Dedifferentiated amniotic fluid mesenchymal stem cell (primary cell): ENCODE data around the gene DNAJC18.

Source experiments
- DNase-seq: peaks from one replicate; pipeline ENCODE4 v3.0.0-alpha.2; 2016; ENCODE audit errors: extremely low spot score

Gene DNAJC18

DNA sequence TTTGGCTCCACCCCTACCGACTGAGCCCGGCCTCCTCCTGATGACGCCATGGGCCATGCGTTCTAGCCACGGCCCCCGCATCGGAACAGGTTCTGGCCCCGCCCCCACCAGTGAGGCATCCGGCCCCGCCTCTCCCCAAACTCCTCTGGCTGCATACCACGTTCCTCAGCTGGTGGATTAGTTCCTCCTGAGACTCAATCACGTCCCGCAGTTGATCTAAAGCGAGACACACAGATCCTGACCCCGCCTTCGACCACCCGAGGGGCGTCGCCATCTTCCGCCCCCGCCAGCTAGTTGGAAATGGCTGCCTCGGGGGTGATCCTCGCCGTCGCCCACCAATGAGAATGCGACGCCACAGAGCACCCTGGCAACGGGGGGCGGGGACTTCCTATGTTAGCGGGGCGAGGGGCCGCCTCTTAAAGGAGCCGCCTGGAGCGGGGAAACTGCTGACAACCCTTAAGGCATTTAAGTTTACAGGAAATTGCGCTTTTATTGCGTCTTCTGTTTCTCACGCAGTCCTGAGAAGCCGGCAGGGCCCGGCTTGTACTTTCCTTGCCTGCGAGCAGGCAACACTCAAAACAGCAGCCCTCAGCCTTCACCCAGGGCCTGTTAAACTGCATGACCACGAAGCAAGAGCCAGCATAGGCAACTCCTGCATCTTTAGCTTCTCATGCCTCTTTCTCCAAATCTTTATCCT is 35.4 kb downstream of the DNAJC18 start, which contains the start of gene SPATA24:
TSS of gene SPATA24 (minus strand) at position 303 of the 697 bp plus-strand sequence. CDS start at position 274, 29 bp downstream.
- peak; percentile 95 for DNase-seq

DNA sequence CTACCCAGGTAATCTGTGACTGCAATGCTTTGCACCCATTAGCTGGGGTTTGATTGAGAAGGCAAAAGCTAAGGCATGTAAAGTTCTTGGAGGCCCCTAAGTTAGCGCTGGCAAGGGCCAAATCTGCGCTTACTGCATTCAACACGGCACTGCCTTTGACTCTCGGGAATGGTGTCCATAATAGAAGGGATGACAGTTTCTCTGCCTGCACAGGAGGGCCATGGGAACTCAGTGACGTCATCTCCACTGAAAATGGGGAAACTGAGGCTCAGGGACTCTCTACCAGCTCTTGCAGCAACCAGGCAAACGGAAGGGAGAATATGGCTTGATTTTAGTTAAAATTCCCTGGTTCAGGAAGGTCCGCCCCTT is 35.9 kb downstream of the DNAJC18 start:
- DNase-seq = no peak

DNA sequence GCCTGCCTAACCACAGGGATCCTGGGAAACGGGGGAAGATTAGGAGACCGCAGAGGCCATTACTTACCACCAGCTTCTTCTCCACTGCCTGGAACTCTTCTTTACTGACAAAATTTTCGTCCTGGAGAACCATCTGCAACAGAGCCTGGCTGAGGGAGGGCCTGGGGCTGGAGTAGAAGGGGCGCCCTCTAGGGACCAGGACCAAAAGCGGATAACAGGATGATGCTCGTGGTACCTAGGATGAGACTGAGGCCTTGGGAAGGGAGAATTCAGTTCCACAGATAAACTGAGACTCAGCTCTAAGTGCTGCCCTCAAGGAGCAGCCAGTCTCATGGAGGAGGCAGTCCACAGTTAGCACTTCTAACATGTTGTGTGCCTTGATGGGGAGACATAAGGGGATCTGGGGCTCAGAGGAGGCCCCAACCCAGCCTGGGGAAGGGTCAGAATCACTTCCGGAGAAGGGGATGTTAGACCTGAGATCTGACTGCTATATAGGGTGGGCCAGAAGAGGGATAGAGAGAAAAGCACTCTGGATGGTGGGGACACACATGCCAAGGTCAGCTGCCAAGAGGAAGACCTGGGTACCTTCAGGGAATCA is 36.7 kb downstream of the DNAJC18 start:
- DNase-seq = no peak

DNA sequence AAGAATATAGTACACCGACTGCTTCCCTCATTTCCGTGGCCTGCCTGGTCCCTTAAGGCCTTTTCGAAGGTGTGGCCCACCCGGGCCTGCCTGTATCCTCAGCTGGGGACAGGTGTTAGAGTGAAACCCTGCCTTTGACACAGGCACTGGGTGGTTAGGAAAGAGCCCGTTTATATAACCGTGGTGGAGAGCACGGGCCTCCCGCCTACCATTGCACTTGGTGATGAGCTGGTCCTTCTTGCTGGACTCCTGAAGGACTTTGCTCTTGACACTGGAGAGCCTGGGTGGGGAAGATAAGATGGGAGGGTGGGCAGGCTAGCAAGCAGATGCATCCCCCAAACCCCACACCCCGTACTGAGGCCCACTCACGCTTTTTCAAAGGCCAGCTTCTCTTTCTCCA is 37.8 kb downstream of the DNAJC18 start:
- no peak for DNase-seq

DNA sequence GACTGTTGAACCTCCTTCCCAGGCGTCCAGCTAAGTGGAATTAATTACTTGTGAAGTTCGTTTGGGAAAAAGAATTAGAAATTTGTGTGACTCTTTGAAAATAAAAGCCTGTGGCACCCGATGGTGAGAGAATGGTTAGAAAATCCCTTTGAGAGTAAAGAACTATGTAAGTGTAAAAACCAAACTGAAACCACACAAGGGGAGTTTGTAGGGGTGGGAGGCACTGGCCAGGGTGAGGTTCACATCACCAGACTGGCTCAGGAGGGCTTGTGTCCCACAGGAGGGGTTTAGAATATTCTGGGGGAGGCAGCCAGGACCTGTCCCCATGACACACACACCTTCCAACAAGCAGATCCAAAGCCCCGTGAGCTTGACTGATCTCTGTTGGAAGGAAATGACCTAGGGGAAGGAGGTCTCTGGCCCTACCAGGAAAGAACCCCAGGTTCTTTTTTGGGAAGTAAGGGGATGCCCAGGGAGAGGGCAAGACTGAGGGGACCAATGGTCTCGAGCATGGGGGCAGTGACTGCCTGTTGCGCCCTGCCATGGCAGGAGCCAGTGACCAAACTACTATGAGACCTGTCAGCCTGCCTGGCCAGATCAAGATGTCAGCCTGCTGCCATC is 39.7 kb downstream of the DNAJC18 start:
- DNase-seq = no peak

DNA sequence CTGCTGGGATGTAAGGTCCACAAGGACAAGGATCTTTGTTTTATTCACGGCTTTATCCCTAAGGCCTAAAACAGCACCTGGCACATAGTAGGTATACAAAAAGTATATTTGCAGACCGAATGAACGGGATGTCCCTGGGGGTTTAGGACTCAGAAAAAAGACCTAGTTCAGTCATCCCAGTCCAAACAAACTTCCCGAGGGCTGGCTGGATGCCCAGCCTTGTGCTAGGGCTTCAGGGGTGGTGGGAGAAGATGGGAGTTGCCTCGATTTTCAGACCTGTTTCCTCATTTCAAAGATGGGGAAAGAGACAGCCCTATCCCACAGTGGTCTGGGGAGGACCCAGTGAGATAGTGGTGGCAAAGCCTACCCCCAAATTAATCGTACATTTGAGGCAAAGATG is 41.4 kb downstream of the DNAJC18 start:
- DNase-seq = no peak

DNA sequence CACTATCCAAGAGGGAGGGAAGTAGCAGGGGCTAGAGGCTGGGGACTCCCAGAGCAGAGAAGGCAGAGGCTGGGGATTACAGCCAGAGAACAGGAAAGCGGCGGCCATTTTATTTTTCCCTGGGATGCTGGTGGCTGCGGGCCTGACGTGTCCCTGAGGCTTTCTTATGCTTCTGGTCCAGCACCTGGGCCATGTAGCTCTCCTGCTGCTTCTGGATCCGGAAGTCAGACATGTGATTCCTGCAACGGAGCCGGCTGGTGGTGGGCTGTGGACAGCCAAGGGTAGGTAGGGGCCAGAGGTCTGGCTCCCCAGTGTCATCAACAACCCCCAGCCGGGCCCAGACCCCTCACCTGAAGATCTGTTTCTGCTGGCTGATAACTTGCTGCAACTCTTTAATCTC is 42.6 kb downstream of the DNAJC18 start:
- DNase-seq = no peak

DNA sequence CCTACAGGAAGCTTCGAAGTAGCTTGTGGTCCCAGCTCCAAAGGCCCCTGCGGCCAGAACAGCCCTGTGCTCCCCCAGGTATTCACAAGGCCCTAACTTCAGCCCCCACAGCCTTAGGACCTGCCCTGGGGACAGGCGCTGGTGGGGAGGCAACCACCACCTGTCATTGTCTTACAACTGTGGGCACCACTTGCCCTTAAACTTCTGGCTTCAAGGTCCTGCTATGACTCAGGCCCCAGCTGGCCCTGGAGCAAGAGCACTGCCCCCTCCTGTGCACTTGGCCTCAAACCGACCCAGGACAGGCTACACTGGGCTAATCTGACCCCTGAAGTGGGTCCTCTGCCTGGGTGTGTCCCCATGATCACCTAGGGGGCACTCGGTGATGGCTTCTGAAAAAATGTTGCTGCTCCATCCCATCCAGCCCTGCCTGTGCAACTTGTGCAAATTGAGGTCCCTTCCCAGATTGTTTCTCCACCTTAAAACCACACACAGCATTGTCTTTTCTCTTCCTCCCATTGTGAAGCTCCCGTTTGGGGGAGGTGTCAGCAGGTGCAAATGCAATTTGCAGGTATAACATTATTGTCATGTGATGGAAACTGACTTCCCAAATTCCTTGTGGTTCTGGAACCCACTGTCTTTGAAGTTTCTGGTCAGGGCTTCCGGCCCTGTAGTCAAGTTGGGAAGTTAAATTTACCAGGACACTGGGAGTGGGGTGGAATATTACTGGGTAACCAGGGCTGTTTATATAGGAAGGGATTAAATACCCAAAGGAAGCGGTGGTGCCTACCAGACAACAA is 43.3 kb downstream of the DNAJC18 start:
- DNase-seq = no peak

DNA sequence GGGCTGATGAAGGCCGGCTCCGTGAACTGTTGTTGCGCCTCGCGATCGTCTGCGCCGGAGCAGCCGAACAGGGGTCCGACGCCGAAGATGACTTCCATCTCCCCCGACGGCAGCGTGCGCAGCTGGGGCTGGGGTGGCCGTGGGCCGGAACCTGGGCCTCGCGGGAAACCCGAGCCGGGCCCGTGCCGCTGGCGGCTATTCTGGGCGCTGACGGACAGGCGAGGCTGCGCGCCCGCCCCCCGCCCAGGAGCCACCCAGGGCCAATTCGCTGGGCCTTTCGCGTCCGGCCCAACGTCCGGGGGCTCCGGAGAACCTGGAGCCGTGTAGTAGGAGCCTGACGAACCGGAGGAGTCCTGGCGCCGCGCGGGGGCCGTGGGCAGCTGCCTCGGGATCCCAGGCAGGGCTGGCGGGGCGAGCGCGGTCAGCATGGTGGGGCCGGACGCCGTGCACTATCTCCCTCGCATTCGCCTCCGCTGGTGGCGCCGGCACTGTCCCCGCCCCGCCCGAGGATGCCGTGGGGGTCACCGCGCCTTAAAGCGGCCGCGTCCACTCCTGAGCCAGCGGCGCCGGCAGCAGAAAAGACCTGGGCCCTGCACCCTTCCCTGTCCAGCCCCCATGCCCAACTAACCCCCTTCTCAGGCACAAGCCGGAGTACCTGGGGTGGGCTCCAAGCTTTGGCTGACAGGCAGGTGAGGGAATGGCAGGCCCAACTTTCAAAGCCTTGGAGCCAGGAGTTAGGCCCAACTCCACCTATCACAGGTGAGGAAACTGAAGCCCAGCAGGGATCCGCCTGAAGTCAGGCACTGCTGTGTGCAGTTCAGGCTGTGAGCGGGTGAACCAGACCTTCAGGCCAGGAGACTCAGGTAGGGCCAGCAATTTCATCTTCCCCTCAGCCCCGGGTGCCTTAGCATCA is 44.4 kb downstream of the DNAJC18 start, which contains the start of gene PROB1:
TSS of gene PROB1 (minus strand) at position 451 of the 913 bp plus-strand sequence. CDS start at position 428, 23 bp downstream.
- DNase-seq = no peak

DNA sequence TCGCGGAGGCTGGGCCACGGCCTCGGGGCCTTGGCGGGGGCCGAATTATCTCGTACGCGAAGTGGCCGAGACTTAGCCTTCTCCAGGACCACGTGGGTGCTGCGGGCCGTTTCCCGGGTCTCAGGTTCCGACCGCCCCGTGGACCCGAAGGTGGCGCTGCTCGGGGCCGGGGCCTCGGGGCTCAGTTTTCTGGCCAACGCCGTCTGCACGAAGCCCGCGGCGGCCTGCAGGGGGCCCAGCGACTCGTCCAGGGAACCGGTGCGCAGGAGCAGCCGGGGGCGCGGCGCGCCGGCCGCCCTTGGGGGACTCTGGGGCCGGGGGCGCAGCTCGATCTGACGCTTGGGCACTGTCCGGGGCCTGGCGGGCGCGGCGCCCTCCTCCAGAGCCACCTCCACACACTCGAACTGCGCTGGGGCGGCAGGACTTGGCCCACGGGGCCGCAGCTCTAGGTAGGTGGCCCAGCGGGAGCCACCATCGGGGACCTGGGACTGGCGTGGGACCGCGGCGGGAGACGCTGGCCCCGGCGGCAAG is 45.1 kb downstream of the DNAJC18 start:
- no peak for DNase-seq

DNA sequence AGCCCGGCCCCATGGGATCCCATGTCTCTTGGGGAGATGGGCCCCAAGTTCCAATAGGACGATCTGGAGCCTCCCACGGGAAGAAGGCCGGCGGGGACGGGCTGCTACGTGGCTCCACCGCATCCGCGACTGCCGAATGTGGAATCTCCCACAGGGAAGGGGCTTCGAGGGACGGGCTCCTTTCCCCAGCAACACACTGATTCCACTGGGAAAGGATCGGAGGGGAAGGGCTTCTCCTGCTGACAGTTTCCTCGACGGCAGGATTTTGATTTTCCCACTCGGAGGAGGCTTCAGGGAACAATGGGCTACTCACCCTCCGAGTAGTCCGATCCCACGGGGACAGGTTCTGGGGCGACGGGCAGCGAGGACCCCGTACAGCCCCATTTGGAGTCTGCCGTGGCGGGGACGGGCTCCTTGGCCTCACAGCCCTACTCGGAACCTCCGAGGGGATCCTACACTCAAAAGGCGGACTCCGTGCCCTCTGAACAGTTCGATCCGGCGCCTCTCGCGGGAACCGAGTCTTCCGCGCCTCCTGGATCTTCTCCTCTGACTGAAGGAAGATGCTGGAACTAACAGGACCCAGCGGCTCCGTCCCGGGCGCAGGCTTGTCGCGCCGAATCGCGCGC is 45.7 kb downstream of the DNAJC18 start:
- DNase-seq = no peak

DNA sequence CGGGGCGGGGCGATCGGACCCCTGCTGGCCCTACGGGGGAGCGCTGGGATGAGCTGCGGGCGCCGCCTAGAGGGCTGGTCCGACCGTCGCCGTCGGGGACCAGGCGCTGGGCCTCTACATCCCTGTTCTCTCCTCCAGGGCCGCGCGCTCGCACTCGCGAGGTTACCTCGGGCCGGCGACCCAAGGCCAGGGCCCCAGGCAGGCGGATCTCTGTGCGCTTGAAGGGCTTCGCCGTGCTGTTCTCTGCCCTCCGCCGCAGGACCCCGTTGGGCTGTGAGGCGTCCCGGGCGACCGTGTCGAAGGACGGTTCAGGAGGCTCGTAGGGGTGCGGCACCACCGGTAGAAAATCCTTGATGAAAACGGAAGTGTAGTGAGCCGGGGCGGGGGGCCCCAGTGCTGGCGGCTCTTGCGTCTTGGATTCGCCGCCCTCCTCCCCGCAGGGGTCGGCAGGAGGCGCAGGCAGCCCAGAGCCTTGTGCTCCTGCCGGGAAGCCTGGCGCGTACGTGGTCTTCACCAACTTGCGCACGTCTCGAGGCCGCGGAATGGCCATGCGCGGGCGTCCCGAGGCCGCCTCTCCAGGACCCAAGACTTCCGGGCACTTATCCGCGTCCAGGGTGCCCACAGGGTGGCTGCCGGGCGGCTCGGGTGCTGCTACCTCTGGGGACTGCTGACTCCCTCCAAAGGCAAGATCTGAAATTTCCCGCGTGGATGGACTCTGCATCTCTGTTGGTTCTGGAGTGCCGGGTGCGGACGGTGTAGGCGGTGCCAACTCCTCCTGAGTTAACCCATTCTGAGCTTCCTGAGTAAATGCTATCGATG is 46.4 kb downstream of the DNAJC18 start:
- DNase-seq = no peak

DNA sequence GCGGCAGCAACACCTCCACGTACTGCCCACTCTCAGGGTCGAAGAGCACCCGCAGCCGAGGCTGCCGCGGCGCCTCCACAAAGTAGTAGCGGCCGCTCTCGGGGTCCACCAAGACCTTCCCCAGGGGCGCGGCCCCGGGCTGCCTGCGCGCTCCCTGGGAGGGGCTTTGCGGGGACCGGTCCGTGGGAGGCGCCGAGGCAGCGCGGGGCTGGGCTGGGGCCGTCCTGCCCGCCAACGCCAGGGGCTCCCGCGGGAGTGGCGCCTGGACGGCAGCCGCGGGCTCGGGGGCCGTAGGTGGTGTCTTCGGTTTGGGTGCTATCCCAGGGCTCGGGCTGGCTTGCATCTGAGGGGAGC is 47.0 kb downstream of the DNAJC18 start:
- no peak for DNase-seq

DNA sequence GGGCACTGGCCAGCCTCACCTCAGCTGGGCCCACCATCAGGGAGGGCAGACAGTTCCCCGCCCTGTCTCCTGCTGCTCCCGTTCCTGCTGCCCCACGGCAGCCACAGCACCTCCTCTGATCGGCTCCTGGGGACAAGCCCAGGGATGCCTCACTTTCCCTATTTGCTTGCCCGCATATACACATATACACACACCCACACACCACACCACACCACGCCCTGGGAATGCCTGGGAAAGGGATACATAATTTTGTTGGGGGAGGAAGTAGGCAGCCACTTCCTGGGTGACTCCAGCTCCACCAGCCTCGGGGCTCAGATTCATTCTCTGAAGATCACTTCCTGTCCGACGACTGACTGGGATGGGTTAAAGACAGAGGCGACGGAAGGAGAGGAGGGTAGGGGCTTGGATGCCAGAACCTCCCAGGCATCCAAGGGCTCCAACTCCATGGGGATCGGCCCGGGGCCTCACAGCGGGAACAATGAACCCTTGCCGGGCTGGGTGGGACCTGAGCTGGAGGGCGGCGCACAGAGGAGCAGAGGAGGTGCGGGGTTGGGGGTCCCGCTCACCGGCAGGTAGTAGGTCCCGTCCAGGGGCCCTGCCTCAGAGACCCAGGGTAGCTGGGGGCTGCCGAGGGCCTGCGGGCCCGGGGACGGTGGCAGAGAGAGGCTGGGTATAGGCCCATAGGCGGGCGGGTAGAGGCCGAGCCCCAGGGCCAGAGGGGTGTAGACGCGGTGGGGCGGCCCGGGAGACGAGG is 47.6 kb downstream of the DNAJC18 start:
- no peak for DNase-seq

DNA sequence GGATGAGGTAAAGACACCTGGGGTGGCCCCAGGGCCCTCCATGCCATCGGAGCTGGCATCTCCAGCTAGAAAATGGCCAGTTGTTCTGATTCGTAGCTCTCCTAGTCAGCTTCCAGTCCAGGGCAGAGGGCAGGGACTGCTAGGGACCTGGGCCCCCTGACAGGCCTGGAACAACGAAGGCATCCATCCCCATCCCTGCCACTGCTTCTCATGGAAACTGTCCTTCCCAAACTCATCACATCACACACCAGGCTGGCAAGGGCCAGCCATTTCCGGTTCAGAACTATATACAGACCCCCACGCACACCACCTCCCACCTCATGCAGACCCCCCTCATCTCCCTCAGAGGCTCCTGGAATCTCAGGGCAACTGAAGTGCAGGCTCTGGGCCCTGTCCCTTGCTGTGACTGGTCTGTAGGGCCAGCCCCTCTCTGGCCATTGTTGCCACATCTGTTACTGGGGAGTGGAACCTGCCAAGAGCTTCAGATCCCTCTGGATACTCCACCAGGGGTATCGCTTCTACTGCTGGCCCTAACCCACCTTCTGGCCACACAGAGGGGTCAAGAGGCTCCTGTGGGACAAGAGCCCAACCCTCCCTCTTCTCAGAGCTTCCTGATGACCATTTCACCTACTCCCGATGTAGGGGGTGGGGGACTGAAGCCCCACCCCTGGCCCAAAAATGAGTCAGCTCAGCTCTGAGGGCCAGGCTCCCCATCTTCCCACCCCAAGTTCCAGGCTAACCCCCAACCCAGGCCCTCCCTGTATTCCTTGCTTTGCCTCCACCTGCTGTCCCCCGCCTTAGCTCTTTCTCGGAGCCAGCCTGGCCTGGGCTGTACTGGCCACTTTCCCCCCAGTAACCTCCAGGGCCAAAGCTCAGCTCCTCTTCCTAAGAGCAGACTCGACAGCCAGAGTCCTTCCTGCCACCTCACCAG is 48.4 kb downstream of the DNAJC18 start:
- DNase-seq = no peak

DNA sequence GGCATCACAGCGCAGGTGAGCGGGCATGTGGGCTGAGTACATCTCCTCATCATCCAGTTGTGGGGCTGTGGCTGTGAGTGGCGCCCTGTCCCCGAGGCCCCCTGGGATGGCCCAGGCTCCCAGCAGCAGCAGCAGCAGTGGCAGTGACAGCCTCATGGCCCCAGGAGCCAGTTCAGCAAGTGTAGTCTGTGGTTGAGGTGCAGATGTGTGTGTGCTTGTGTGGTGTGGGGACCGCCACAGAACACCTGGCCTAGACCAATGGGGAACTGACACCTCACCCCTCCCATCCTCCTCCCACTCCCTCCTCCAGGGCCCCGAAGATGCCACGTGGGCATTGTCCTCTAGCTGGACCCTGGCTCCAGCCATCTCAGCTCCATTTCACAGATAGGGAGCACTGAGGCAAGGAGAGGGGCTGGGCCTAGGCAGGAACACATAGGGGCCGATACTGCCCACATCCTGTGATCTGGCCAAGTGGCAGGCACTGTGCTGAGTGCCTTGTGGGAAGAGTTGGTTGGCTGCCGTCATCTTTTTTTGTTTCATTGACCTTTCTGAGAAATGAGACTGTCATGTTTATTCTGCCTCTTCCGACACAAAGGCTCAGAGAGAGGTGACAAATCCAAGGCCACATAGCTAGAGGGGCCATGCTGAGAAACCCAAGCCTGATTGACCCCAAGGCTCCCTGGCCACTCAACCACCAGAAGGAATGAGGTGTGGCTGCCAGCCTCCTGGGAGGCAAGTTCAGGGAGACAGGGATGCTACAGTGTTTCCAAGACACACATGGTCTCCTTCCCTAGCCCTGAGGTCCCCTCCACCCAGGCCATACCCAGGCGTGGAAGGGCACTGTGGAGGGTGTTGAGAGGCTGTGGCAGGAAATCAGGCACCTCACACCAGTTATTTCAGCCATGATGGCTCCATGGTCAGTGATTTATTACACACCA is 49.4 kb downstream of the DNAJC18 start, which contains the start of gene MZB1:
TSS of gene MZB1 (minus strand) at position 213 of the 938 bp plus-strand sequence. CDS start at position 156, 57 bp downstream.
- DNase-seq = no peak
